NCI-H1436 (cell line): ENCODE results near the gene SPRY4.
A peak's percentile ranks its signal among the peaks of the same experiment; 100 is the strongest.
"Not testable (repeated sequence)": the region's sequence is repeated elsewhere in the genome, so short reads cannot be mapped to it uniquely, and the experiment has no call there.

Experiments used
- DNase-seq: peaks from one replicate; lab custom pipeline; 2025; lab: John Stamatoyannopoulos, UW

Gene SPRY4

GRCh38 chr5:142334538-142334937 lies 9.7 kb upstream of the SPRY4 start:
- no peak for DNase-seq

DNA sequence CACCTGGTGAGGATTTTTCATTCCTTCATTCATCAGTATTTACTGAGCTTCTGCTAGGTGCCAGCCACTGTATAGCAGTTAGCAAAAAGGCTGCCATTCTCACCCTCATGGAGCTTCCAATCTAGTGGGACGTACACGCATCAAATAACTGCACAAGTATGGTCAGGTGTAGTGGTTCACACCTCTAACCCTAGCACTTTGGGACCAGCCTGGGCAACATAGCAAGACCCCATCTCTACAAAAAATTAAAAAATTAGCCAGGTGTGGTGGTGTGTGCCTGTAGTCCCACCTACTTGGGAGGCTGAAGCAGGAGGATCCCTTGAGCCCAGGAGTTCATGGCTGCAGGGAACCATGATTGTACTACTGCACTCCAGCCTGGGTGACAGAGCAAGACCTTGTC lies 8.9 kb upstream of the SPRY4 start:
- not testable (repeated sequence) for DNase-seq

DNA sequence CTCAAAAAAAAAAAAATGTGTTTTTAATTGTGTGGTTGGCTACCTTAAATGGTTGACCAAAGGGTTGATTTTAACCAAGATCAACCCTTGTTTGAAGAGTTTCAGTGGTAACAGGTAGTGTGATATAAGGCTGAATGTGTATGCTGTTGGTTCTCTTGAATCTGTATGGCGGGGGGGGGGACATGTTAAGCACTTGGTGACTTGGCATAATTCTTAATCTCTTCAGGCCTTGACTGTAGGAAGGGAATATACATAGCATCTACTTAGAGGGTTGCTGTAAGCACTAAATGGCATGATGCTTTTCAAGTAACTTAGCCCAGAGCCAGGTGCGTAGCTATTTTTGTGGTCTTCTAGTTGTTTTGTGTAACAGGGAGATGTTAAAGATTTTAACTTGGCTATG lies 5.6 kb upstream of the SPRY4 start:
- no peak for DNase-seq

DNA sequence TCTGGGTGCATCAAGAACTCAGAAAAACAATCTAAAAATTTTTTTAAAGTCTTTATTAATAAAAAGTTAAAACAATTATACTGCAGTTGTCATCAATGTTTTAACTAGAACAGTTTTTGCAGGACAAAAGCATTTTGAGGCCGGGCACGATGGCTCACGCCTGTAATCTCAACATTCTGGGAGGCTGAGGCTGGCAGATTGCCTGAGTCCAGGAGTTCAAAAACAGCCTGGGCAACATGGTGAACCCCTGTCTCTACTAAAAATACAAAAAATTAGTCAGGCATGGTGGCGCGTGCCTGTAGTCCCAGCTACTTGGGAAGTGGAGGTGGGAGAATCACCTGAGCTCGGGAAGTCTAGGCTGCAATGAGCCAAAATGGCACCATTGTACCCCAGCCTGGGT lies 5.2 kb upstream of the SPRY4 start:
- DNase-seq, result no peak

- no peak for DNase-seq
Measured at GRCh38 chr5:142327111-142327842, 2.5 kb upstream of the SPRY4 start.

DNA sequence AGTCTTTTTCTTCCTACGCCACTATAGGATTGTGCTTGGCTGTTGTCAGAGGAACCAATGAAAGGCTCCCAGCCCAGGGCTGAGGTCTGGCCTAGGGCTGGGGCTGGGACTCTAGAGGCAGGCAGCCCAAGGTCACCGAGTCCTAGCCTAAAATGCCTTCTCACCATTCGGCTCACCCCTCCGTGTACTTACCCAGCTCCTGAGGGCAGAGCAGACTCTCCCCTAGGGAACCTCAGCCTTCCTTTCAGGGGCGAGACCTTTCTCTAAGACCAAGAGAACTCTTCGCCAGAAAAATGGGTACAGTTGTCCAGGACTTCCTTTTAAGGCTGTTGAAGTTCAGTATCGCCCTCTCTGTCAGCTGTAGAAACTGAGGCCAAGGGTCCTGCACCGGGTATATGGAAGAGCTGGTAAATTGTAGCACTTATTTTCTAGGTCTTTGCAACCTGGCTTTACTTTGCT lies 1.7 kb upstream of the SPRY4 start:
- no peak for DNase-seq

DNA sequence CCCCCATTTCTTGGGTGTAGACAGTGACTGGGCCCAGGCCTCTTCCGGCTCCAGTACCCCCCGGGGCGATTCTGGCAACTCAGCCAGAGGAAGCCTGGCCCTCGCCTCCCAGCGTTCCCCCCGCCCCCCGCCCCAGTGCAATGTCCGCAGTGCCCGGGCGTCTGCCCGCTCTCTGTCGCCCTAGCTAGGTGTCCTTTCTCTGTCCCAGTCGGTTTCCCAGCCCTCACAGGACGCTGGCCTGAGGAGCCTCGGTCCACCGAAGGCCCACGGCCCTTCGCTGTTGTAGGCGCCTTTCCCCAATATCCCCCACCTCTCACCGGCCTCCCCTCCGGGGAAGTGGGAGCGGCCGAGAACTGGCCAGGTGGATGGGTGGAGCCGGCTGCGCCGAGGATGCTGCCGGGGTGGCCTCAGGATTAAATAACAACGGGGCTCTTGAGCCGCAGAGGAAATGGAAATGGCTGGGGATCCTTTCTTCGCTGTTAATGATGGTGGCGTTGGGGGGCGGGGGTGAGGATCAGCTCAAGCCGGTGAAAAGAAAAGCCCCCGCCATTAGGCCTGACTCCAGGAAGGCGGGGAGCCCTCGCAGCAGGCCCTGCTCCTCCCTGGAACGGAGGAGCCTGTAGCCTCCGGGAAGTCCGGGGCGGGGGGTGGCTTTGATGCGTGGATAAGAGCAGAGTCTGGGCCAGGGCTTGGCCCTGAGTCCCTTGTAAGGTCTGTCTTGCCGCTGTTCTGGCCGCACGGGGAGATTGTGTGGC lies 1.1 kb upstream of the SPRY4 start:
- no peak for DNase-seq

DNA sequence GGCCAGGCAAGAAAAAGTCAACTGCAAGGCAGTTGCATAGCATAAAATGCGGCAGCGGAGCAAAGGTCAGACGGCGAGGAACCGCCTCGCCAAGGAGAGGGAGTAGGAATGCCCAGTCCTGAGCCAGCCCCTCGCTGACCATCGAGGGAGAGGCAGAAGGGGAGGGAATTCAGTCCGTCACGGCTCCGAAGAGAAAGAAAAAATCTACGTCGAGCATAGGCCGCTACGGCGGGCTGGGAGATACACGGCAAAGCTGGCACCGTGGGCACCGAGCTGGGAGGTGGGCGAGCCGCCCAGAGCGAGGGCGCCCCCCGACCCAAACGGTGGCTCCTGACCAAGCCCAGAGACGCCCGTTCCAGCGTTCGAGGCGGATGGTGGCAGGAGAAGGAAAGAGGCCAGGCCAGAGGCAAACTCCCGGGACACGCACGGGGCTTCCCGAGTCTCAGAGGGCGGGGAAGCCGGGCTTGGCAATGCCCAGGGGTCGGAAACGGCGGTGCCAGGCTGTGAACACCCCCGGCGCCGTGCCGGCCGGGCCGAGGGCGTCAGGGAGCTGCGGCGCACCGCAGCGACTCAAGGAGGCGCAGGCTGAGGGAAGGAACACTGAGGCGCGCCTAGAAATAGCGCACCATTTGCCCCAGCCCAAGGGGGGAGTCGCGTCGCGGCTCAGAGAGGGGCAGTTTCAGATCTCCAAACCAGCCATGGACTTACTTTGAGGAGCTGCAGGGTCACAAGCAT lies 518 bp downstream of the SPRY4 start:
- DNase-seq, result no peak

- DNase-seq, result no peak
Measured at GRCh38 chr5:142323480-142324135, 1.2 kb downstream of the SPRY4 start.

DNA sequence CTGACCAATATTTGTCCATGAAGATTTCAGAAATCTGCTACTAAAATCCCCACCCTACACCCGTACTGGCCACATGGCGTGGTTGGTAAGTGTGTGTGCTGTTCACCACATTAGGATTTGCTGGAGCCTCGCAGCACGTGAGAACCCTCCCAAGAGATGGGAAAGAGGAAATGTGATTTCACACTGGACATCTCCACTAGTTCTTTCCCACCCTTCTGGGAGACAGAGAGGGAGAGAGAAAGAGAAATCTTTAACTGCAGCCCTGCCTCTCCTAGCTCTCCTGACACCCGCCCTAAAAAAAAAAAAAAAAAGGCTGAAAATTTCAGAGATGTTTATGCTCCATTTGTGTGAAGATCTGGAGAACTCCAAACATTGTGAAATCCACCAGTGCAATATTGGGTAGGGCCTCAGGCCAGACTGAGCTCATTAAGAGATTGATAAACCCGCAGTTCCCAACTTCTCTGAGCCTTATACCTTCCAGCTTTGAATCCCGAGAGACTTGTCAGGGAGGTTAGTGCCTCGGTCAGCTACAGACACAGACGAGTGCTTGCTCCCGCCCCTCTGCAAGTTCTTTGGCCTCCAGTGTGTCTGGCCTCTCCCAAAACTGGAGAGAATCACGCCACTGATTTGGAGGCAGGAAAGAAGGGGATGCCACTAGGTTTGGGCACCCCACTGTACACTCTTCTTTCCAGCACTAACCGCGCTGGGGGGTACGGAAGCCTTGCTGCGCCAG lies 1.9 kb downstream of the SPRY4 start:
- no peak for DNase-seq

DNA sequence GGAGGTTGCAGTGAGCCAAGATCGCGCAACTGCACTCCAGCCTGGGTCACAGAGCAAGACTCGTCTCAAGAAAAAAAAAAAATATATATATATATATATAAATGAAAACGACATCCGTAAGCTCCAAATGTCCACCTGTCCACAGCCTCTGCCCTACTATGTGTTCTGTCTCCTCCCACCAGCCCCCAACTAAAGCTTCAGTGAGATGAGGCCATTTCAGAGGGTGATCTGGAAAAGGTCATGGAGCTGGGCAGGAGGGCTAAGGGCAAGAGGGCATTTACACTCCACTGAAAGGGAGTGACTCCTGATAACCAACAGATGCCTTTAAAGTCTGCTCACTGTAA lies 2.4 kb downstream of the SPRY4 start:
- DNase-seq, result no peak

- DNase-seq, result no peak
Measured at GRCh38 chr5:142320851-142321560, 3.8 kb downstream of the SPRY4 start.

- DNase-seq, result no peak
Measured at GRCh38 chr5:142320430-142320738, 4.4 kb downstream of the SPRY4 start.

DNA sequence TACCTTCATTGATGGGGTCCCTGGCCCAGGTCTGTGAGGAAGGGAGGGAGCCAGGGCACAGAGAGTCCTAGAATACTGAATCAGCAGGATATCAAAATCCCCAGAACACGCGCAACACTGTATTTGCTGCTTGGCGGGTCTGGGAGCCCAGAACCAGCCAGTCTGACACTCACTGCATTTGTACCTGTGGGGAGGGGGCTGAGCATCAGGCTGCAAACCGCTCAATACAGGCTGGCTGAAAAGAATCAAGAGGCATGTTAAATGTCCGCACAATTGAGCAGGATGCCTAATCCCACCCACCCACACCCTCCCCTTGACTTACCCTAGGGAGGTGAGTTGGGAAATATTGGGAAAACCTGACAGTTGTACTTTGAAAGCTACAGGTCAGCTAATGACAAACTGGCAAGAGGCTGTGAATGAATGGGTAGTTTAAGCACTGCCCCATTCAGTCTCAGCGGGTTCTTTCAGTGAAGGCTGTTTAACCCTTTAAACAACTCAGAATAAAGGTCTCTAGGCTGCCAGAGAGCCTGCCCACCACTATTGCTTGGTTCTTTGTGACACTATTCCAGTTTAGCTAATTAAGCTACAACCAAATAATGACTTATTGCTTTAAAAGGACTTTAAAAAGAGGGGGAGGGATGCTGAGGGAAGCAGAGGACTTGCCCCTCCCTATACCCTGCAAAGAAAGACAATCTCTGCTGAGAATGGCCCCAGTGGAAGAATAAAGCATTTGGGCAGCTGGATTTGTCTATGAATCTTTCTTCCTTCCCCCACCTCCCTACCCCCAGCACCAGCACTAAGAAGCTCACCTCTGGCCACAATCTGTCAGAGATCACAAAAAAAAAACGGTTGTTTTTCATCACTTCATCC lies 5.0 kb downstream of the SPRY4 start:
- DNase-seq, result no peak

DNA sequence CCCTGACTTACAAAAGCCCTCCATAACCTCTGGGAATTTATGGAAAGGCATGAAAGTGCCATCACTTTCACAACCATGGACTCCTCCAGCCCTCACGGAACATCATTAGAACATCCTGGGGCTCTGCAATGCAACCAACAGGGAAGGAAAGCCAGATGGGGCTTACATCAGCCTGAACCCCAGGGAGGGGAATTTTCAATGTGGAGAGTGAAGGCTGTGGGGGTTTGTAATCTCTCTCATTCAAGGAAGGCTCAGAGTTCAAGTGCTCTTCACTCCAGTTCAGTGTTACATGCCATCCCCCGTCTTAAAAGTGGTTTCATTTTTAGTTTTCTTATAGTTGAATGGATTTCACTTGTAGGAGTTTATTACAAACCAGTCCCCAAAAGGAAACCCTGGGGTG lies 5.7 kb downstream of the SPRY4 start:
- DNase-seq, result no peak

DNA sequence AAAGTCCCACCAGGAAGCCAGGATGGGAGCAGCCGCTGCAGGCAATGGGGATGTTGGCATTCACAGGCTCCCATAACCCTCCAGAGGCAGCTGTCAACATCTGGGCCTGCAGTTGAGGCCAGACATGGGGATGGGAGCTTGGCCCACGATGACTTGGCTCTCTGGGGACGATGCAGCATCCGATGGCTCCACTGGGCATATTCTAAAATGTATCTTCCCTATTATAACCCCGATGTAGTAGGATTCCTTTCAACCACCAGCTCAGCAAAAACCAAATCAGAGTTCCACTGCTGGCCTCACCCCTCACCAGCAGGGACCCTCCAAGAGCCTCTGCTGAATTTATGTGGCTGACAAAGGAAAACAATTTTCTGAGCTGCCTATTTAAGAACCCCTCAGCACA lies 7.1 kb downstream of the SPRY4 start:
- no peak for DNase-seq

DNA sequence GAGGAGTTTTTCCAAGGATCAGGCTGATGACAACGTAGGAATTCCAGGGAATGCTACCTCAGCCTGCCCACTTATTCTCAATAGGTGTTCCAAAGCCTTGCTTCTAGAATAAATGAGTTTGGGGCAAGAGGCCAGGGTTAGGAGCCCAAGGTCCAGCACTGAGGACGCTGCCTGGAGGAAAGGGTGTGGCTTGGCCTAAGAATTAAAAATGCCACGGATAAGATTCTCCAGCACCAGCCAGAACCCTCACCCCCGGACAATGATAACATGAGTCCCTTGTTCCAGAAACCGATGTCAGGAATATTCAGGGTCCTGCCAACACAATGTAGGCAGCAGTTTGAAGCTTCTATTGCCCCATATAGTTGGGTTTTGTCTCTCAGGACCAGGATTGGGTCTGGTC lies 7.6 kb downstream of the SPRY4 start:
- no peak for DNase-seq

DNA sequence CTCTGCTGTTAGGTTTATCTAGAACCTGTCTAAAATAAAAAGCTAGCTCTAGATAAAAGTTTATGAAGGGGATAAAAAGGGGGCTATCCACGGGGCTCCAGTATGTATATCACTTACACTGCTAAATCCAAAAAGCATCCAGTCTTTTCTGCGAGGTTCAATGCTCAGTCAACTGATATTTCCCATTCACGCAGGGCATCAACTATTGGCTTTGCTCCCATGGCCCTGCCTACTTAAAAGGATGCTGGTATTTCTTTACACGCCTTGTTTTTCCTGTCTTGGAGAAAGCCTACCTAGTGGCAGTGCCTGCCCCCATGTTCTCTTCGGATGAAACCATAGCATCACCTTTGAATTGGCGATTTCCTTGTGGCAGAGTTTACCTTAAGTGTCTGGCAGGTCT lies 8.1 kb downstream of the SPRY4 start:
- no peak for DNase-seq

DNA sequence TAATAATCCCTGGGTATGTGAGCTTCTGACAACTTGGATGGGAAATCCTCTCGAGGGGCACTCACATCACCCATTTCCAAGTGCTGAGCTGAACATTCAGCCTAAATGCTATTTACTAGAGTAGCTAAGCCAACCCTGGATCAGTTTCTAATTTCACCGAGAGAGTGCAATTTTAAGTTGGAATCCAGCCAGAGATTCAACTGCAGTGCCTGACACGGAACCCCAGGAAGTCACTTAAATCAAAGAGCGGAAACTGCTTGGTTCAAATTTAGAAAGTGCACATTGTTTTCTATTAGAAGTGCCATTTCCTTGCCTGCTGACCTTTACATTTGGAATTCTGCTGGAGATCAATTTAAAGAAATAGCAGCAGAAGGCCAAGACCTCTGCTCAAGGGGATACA lies 8.8 kb downstream of the SPRY4 start:
- peak; percentile 91 for DNase-seq
